H9 (cell line): Measurements from ENCODE around the gene PLD5. TPM values are rescaled to one million over a fixed set of nuclear protein-coding genes. Genes with fewer than 3 reads are reported as not detected.

Source experiments
- DNase-seq: peaks from one replicate; pipeline ENCODE4 v3.0.0-alpha.2; 2017
- H2AFZ ChIP-seq: one replicate; pipeline ENCODE4 v1.6.1; 2013; ENCODE audit warnings: mild to moderate bottlenecking, low read length, control low read depth, moderate library complexity
- H2AK5ac ChIP-seq: 2 replicates; pipeline ENCODE4 v1.6.1; 2013; ENCODE audit warnings: low read length, control low read depth, mixed read lengths; ENCODE audit not compliant: insufficient read length
- H2BK120ac ChIP-seq: one replicate; pipeline ENCODE4 v1.6.1; 2013; ENCODE audit warnings: low read depth, mild to moderate bottlenecking, low read length, control low read depth, inconsistent platforms; ENCODE audit not compliant: poor library complexity, severe bottlenecking
- H2BK12ac ChIP-seq: 2 replicates; pipeline ENCODE4 v1.6.1; 2013; ENCODE audit warnings: low read length, control low read depth, mixed read lengths, low read depth; ENCODE audit not compliant: insufficient read length
- H2BK15ac ChIP-seq: 2 replicates; pipeline ENCODE4 v1.6.1; 2013; ENCODE audit warnings: low read depth, low read length, control low read depth
- H2BK20ac ChIP-seq: one replicate; pipeline ENCODE4 v1.6.1; 2013; ENCODE audit warnings: low read depth, mild to moderate bottlenecking, low read length, control low read depth, inconsistent platforms; ENCODE audit not compliant: poor library complexity, severe bottlenecking
- H2BK5ac ChIP-seq: 2 replicates; pipeline ENCODE4 v1.6.1; 2013; ENCODE audit warnings: low read length, control low read depth, mixed read lengths; ENCODE audit not compliant: insufficient read length
- H3K14ac ChIP-seq: 2 replicates; pipeline ENCODE4 v1.6.1; 2013; ENCODE audit warnings: low read length, control low read depth; ENCODE audit not compliant: insufficient read depth
- H3K18ac ChIP-seq: 2 replicates; pipeline ENCODE4 v1.6.1; 2013; ENCODE audit warnings: low read depth, mild to moderate bottlenecking, mixed read lengths, low read length, control low read depth; ENCODE audit not compliant: insufficient read length
- H3K23ac ChIP-seq: 2 replicates; pipeline ENCODE4 v1.6.1; 2013; ENCODE audit warnings: low read length, control low read depth, mixed read lengths, low read depth; ENCODE audit not compliant: insufficient read length
- H3K23me2 ChIP-seq: 2 replicates; pipeline ENCODE4 v1.6.1; 2013; ENCODE audit warnings: low read depth, mild to moderate bottlenecking, mixed read lengths, low read length, control low read depth; ENCODE audit not compliant: insufficient read length, poor library complexity, severe bottlenecking
- H3K27ac ChIP-seq: 2 replicates; pipeline ENCODE4 v1.5.1; 2013; ENCODE audit warnings: low read length, control low read depth, mixed read lengths, low read depth; ENCODE audit not compliant: insufficient read length
- H3K27me3 ChIP-seq: 2 replicates; pipeline ENCODE4 v1.6.1; 2013; ENCODE audit warnings: low read length, control low read depth, inconsistent platforms; ENCODE audit not compliant: insufficient read depth
- H3K4ac ChIP-seq: 2 replicates; pipeline ENCODE4 v1.6.1; 2013; ENCODE audit warnings: low read depth, mild to moderate bottlenecking, control low read depth, inconsistent platforms, low read length, moderate library complexity
- H3K4me1 ChIP-seq: 2 replicates; pipeline ENCODE4 v1.6.1; 2013; ENCODE audit warnings: low read length, control low read depth, inconsistent platforms; ENCODE audit not compliant: insufficient read depth
- H3K4me2 ChIP-seq: 2 replicates; pipeline ENCODE4 v1.6.1; 2013; ENCODE audit warnings: low read length, control low read depth, mixed read lengths; ENCODE audit not compliant: insufficient read length, insufficient read depth
- H3K56ac ChIP-seq: 2 replicates; pipeline ENCODE4 v1.6.1; 2013; ENCODE audit warnings: low read depth, mild to moderate bottlenecking, mixed read lengths, low read length, control low read depth; ENCODE audit not compliant: insufficient read length
- H3K79me1 ChIP-seq: 2 replicates; pipeline ENCODE4 v1.6.1; 2013; ENCODE audit warnings: low read depth, mild to moderate bottlenecking, moderate library complexity, low read length, control low read depth, inconsistent platforms; ENCODE audit not compliant: insufficient read depth, poor library complexity, severe bottlenecking
- H3K79me2 ChIP-seq: 2 replicates; pipeline ENCODE4 v1.6.1; 2013; ENCODE audit warnings: low read length, control low read depth, inconsistent platforms; ENCODE audit not compliant: insufficient read depth
- H3K9ac ChIP-seq: 2 replicates; pipeline ENCODE4 v1.6.1; 2013; ENCODE audit warnings: low read length, control low read depth, mixed read lengths; ENCODE audit not compliant: insufficient read length; ENCODE audit errors: extremely low read depth
- H3K9me3 ChIP-seq: one replicate; pipeline ENCODE4 v1.6.1; 2013; ENCODE audit warnings: low read depth, low read length, inconsistent platforms; ENCODE audit not compliant: control insufficient read depth
- H3T11ph ChIP-seq: one replicate; pipeline ENCODE4 v1.6.1; 2013; ENCODE audit warnings: mild to moderate bottlenecking, low read length, control low read depth, inconsistent platforms
- H4K20me1 ChIP-seq: one replicate; pipeline ENCODE4 v1.6.1; 2013; ENCODE audit not compliant: control insufficient read depth, insufficient read length, insufficient read depth
- H4K5ac ChIP-seq: 2 replicates; pipeline ENCODE4 v1.6.1; 2013; ENCODE audit warnings: low read depth, mild to moderate bottlenecking, mixed read lengths, low read length, control low read depth; ENCODE audit not compliant: insufficient read length
- H4K8ac ChIP-seq: replicated peaks from 2 replicates; pipeline ENCODE4 v1.6.1; 2013; ENCODE audit warnings: low read length, control low read depth, mixed read lengths, low read depth; ENCODE audit not compliant: insufficient read length
- H4K91ac ChIP-seq: 2 replicates; pipeline ENCODE4 v1.6.1; 2013; ENCODE audit warnings: low read depth, mild to moderate bottlenecking, moderate library complexity, mixed read lengths, low read length, control low read depth; ENCODE audit not compliant: insufficient read length
- H3K27ac Mint-ChIP-seq, 3 experiments: 2 replicates in 2 of 3; 3 replicates in 1 of 3; pipeline ENCODE4 v1.8.0; 2020 to 2021; ENCODE audit warnings: mixed read lengths in 3 of 3, mild to moderate bottlenecking in 1 of 3, moderate library complexity in 1 of 3
- H3K27me3 Mint-ChIP-seq: 2 replicates; pipeline ENCODE4 v1.8.0; 2021; ENCODE audit warnings: low read depth, mild to moderate bottlenecking, moderate library complexity, mixed read lengths
- H3K36me3 Mint-ChIP-seq, 3 experiments: 2 replicates in 2 of 3; 3 replicates in 1 of 3; pipeline ENCODE4 v1.8.0; 2020 to 2021; ENCODE audit warnings: low read depth in 3 of 3, mixed read lengths in 3 of 3; ENCODE audit not compliant: insufficient read depth in 1 of 3
- H3K4me1 Mint-ChIP-seq, 2 experiments: 2 replicates each; pipeline ENCODE4 v1.8.0; 2020; ENCODE audit warnings: mixed read lengths in 2 of 2
- H3K4me3 Mint-ChIP-seq, 2 experiments: 2 replicates in 1 of 2; 3 replicates in 1 of 2; pipeline ENCODE4 v1.8.0; 2020 to 2021; ENCODE audit warnings: mild to moderate bottlenecking in 2 of 2, mixed read lengths in 2 of 2, moderate library complexity in 1 of 2
- H3K9me3 Mint-ChIP-seq, 2 experiments: 2 replicates in 1 of 2; 3 replicates in 1 of 2; pipeline ENCODE4 v1.8.0; 2020; ENCODE audit warnings: mild to moderate bottlenecking in 2 of 2, mixed read lengths in 2 of 2, moderate library complexity in 1 of 2
- CTCF ChIP-seq: fragments of 200-600 bp; sonication (generic); conservative IDR thresholded peaks from 3 replicates; pipeline ENCODE4 v1.8.0; 2021; ENCODE audit warnings: antibody characterized with exemption, mild to moderate bottlenecking
- WGBS: extraction: QIAGEN DNeasy Blood & Tissue Kit; methylation state at CpG from one replicate; pipeline ENCODE4 v1.1.7; 2013; ENCODE audit warnings: missing lambda C conversion rate, low lambda C conversion rate, mixed read lengths; ENCODE audit not compliant: insufficient read length; ENCODE audit errors: extremely low coverage; 5-methylcytosine and 5-hydroxymethylcytosine counted together
- total RNA-seq: library from RNA; stranded (reverse); gene quantifications from 2 replicates; pipeline ENCODE4 v1.2.1, GENCODE V29; 2021

The PLD5 gene
- total RNA-seq, 1 experiment from 2014 or later = 5.2 TPM

GRCh38 chr1:242187171-242187570 lies 337.3 kb downstream of the PLD5 start:
- DNase-seq = no peak
- H3K56ac ChIP-seq = no peak overlapping the region
- Mint-ChIP-seq H3K4me1 (peaks cover 12 to 18% of the 10 kb centered on the region in 2 experiments), H3K27ac (no peak overlapping the region), H3K9me3 (no peaks in the 10 kb centered on the region), H3K27me3 (no peaks in the 10 kb centered on the region), H3K4me3 (no peak overlapping the region), H3K36me3 (no peaks in the 10 kb centered on the region)
- TF ChIP-seq CTCF = no peak
- no peak overlapping the region for H3K14ac ChIP-seq
- no peaks in the 10 kb centered on the region; the same call in 1 of the 2 replicates for H3K4me1 ChIP-seq
- H4K91ac ChIP-seq = no peak overlapping the region
- no peak overlapping the region for H2AFZ ChIP-seq
- no peak overlapping the region for H3K9ac ChIP-seq
- no peaks in the 10 kb centered on the region for H3K79me2 ChIP-seq
- no peak overlapping the region for H2BK12ac ChIP-seq
- no peaks in the 10 kb centered on the region for H3K27me3 ChIP-seq
- no peaks in the 10 kb centered on the region for H3K9me3 ChIP-seq
- H2BK120ac ChIP-seq = no peak overlapping the region
- no peak overlapping the region for H2BK20ac ChIP-seq
- no peak overlapping the region for H3K4me2 ChIP-seq
- no peak overlapping the region for H3K23ac ChIP-seq
- H2AK5ac ChIP-seq = no peak overlapping the region
- H3K18ac ChIP-seq = no peak overlapping the region
- H3K4ac ChIP-seq = no peak overlapping the region
- no peaks in the 10 kb centered on the region for H3K23me2 ChIP-seq
- no peak overlapping the region for H3K27ac ChIP-seq
- no peak overlapping the region for H2BK5ac ChIP-seq
- H3T11ph ChIP-seq = no peak overlapping the region
- no CpG with 5 or more reads among the region's 1 CpG for WGBS
- no peak overlapping the region for H4K8ac ChIP-seq
- H2BK15ac ChIP-seq = no peak overlapping the region; the same call in 1 of the 2 replicates
- H3K79me1 ChIP-seq = no peaks in the 10 kb centered on the region
- no peak overlapping the region for H4K5ac ChIP-seq
- H4K20me1 ChIP-seq = no peaks in the 10 kb centered on the region
